Sigmoid colon (tissue), 7 donors: Measurements from ENCODE around the gene ELOVL5. TPM values are rescaled to one million over a fixed set of nuclear protein-coding genes. Genes with fewer than 3 reads are reported as not detected.

ENCODE experiments used
- DNase-seq: peaks from one replicate; pipeline ENCODE4 v3.0.0-alpha.2; 2019
- H3K27ac ChIP-seq, 4 donors: fragments of 200-600 bp; sonication (generic); one replicate each; pipeline ENCODE4 v1.5.1; 2016 to 2019; ENCODE audit warnings: mild to moderate bottlenecking in 1 of 4
- H3K27me3 ChIP-seq, 3 donors: fragments of 200-600 bp; sonication (generic); one replicate each; pipeline ENCODE4 v1.5.1; 2019; ENCODE audit warnings: mild to moderate bottlenecking in 1 of 3
- H3K36me3 ChIP-seq, 4 donors: fragments of 200-600 bp; sonication (generic); one replicate each; pipeline ENCODE4 v1.5.1; 2016 to 2019
- H3K4me1 ChIP-seq, 4 donors: fragments of 200-600 bp; sonication (generic); one replicate each; pipeline ENCODE4 v1.5.1; 2017 to 2019
- H3K4me3 ChIP-seq, 4 donors: fragments of 200-600 bp; sonication (generic); one replicate each; pipeline ENCODE4 v1.5.1; 2017 to 2019; ENCODE audit warnings: mild to moderate bottlenecking in 2 of 4, moderate library complexity in 1 of 4
- H3K9me3 ChIP-seq, 4 donors: fragments of 200-600 bp in 3 of 4; sonication (generic) in 3 of 4; one replicate each; pipeline versions ENCODE4 v1.5.1 to v1.6.1; 2013 to 2019
- EP300 ChIP-seq, 4 donors: sonication (generic); formaldehyde crosslinking; IDR thresholded peaks; one replicate each; pipeline ENCODE4 v1.6.1; 2017; ENCODE audit warnings: antibody characterized with exemption in 4 of 4
- POLR2A ChIP-seq, 2 donors: fragments of 450-650 bp; IDR thresholded peaks; one replicate each; pipeline ENCODE4 v1.6.1; 2016; ENCODE audit warnings: antibody characterized with exemption in 2 of 2, mild to moderate bottlenecking in 2 of 2, moderate library complexity in 2 of 2
- POLR2AphosphoS5 ChIP-seq, 4 donors: sonication (generic); formaldehyde crosslinking; IDR thresholded peaks; one replicate each; pipeline ENCODE4 v1.6.1; 2017; ENCODE audit warnings: antibody characterized with exemption in 4 of 4
- WGBS, 2 donors: extraction: QIAGEN DNeasy Blood & Tissue Kit; methylation state at CpG; one replicate each; pipeline ENCODE4 v1.1.7; 2013; 5-methylcytosine and 5-hydroxymethylcytosine counted together
- intact Hi-C: fragments of 100-400 bp; cut with DNase I; formaldehyde crosslinking; loops from one replicate; pipeline ENCODE4 v1.15.1; 2023
- polyA plus RNA-seq, 3 donors: library from polyadenylated mRNA; stranded (reverse); fragments of 200-250 nt; gene quantifications; one replicate each; pipeline ENCODE4 v1.2.3, GENCODE V29; 2013
- total RNA-seq, 4 donors: library from RNA; depleted of rRNA; stranded (reverse); fragments of >200 nt; gene quantifications; one replicate each; pipeline ENCODE4 v1.1.0, GENCODE V29; 2016
- TF ChIP-seq, protein P1 (sequence below), 4 experiments: fragments of 450-650 bp in 3 of 4; fragments of 200-600 bp in 1 of 4; IDR thresholded peaks; one replicate each; pipeline ENCODE4 v1.5.1; 2016 to 2019; ENCODE audit warnings: antibody characterized with exemption in 4 of 4, mild to moderate bottlenecking in 3 of 4, moderate library complexity in 2 of 4
- donor health status: healthy with polysubstance abuse.
- donor health status: Bipolar disorder and iron deficiency.
- donor health status: healthy.

The ELOVL5 gene
- total and polyA plus RNA-seq, 7 donors, result 7.2 to 73.8 (median 54.3) TPM

DNA sequence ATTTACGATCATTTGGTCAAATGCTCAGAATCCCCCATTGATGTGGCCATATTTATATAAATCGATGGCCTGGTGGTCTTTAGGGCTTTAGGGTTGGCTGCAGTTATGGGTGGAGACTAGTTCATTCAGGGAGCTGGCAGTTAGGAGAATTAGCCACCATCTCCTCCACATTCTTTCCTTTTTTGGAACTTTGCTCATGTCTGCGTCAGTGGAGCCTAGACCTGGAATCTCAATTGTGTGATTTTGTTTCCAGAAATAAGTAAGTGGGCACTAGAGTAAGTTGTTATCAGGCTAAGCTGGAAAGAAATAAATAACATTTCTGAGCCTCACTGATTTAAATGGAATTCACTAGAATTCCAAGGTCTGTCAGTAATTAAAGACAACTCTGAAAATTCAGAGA lies 29.0 kb upstream of the ELOVL5 start:
- Histone ChIP-seq H3K9me3 (no peaks in the 10 kb centered on the region), H3K27me3 (no peaks in the 10 kb centered on the region), H3K27ac (no peak overlapping the region), H3K4me3 (no peak overlapping the region), H3K4me1 (no peaks in the 10 kb centered on the region), H3K36me3 (no peaks in the 10 kb centered on the region)
- 74 to 76% methylated on average over 3 of the region's 3 CpGs for WGBS, 2 donors
- DNase-seq, result no peak
- TF ChIP-seq, protein P1, sequence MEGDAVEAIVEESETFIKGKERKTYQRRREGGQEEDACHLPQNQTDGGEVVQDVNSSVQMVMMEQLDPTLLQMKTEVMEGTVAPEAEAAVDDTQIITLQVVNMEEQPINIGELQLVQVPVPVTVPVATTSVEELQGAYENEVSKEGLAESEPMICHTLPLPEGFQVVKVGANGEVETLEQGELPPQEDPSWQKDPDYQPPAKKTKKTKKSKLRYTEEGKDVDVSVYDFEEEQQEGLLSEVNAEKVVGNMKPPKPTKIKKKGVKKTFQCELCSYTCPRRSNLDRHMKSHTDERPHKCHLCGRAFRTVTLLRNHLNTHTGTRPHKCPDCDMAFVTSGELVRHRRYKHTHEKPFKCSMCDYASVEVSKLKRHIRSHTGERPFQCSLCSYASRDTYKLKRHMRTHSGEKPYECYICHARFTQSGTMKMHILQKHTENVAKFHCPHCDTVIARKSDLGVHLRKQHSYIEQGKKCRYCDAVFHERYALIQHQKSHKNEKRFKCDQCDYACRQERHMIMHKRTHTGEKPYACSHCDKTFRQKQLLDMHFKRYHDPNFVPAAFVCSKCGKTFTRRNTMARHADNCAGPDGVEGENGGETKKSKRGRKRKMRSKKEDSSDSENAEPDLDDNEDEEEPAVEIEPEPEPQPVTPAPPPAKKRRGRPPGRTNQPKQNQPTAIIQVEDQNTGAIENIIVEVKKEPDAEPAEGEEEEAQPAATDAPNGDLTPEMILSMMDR (IDR thresholded peaks at IDR 0.05), result no peak
- TF ChIP-seq POLR2A (IDR thresholded peaks at IDR 0.05) (no peak), EP300 (IDR thresholded peaks at IDR 0.05) (no peak), POLR2AphosphoS5 (IDR thresholded peaks at IDR 0.05) (no peak)
- intact Hi-C loops, result no loop called here

DNA sequence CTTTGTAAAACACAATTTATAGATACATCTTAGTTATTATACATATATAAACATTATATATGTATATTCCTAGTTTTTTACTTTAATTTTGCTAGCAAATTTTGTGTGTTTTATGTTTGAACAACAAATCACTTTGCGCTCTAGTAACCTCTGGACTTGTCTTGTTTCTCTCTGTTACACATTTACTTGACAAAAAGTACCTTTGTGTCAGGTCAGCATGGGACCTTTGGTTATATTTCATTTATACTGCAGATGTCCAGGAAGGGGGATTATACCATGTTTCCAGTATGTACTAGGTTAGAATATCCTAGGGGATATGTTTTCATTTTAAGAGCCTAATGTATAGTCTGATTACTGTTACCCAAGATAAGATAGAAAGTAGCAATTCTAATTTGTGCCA lies 28.5 kb upstream of the ELOVL5 start:
- Histone ChIP-seq H3K4me3 (no peak overlapping the region), H3K36me3 (no peaks in the 10 kb centered on the region), H3K27ac (no peak overlapping the region), H3K27me3 (no peaks in the 10 kb centered on the region), H3K9me3 (no peaks in the 10 kb centered on the region), H3K4me1 (no peaks in the 10 kb centered on the region)
- intact Hi-C loops, result no loop called here
- TF ChIP-seq POLR2AphosphoS5 (IDR thresholded peaks at IDR 0.05), result no peak
- TF ChIP-seq EP300 (IDR thresholded peaks at IDR 0.05), result no peak
- TF ChIP-seq POLR2A (IDR thresholded peaks at IDR 0.05), result no peak
- TF ChIP-seq, protein P1 (IDR thresholded peaks at IDR 0.05), result no peak
- DNase-seq, result no peak
- WGBS, 2 donors, result 52 to 78% methylated on average over 1 of the region's 1 CpG

DNA sequence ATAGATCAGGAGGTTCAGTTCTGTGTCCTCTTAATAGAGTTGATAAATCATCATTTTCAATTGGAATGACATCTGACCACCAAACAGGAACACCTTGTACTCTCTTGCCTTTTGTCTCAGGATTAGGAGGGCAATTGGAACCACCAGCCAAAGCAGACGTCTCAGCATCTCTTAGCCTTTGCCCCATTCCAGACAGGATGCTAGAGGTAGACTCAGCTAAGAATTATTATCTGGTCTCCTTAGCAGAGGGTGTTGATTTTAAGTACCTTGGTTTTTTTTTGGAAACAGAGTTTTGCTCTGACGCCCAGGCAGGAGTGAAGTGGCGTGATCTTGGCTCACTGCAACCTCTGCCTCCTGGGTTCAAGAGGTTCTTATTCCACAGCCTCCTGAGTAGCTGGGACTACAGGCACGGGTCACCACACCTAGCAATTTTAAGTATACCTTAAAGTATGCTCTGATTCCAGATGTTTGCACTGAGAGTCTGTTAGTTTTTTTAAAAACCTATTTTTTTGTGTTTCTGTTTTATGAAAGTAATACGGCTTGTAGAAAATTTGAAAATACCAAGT lies 28.0 kb upstream of the ELOVL5 start:
- intact Hi-C loops, result no loop called here

DNA sequence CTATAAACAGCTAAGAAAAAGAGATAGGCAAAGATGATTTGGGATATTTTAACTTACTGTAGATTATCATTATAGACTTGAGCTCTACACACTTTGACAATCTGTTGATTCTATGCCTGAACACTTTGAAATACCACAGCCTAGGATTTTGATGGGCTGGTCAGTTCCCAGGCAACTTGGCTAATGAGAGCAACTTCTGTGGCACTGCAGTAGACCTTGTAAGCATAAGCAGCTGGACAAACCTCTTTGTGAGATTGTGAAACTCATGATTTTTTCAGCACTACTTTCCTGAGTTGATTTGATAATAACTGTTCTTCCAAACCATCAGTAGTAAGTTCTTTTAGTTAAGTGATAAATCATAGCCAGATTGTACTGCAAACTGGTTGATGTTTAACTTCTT lies 27.1 kb upstream of the ELOVL5 start:
- DNase-seq, result no peak
- TF ChIP-seq POLR2AphosphoS5 (IDR thresholded peaks at IDR 0.05) (no peak), POLR2A (IDR thresholded peaks at IDR 0.05) (no peak), EP300 (IDR thresholded peaks at IDR 0.05) (no peak)
- TF ChIP-seq, protein P1 (IDR thresholded peaks at IDR 0.05), result no peak
- intact Hi-C loops, result no loop called here

More for the DNA sequence above, 28.0 kb upstream of the ELOVL5 start:
- Histone ChIP-seq H3K4me3 (no peak overlapping the region), H3K27me3 (no peaks in the 10 kb centered on the region), H3K9me3 (no peaks in the 10 kb centered on the region), H3K27ac (no peak overlapping the region), H3K36me3 (no peaks in the 10 kb centered on the region), H3K4me1 (no peaks in the 10 kb centered on the region)
- 81 to 85% methylated on average over 5 of the region's 5 CpGs for WGBS, 2 donors
- TF ChIP-seq POLR2AphosphoS5 (IDR thresholded peaks at IDR 0.05), result no peak
- no peak for TF ChIP-seq EP300 (IDR thresholded peaks at IDR 0.05)
- TF ChIP-seq, protein P1 (IDR thresholded peaks at IDR 0.05), result no peak
- no peak for TF ChIP-seq POLR2A (IDR thresholded peaks at IDR 0.05)
- no peak for DNase-seq

DNA sequence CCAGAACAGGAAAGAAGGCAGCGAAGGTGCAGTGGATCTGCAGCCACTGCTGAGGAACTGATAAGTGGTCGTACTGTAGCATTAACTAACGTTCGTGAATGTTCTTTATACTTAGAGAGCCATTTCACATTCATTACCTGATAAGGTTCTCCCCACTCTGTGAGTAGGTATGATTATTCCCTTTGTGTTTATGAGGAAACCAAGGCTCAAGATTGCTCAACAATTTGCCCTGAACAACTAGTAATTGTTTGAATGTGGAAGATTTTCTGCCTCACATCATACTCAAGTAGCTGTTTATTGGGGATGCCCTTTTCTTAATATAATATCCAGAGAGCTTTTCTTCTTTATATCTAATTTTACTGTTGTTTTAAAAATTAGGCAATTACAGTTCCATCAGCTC lies 24.9 kb upstream of the ELOVL5 start:
- Histone ChIP-seq H3K4me1 (no peaks in the 10 kb centered on the region), H3K4me3 (no peak overlapping the region), H3K36me3 (no peaks in the 10 kb centered on the region), H3K9me3 (no peaks in the 10 kb centered on the region), H3K27me3 (no peaks in the 10 kb centered on the region), H3K27ac (no peak overlapping the region)
- 85 to 88% methylated on average over 4 of the region's 4 CpGs for WGBS, 2 donors
- TF ChIP-seq POLR2AphosphoS5 (IDR thresholded peaks at IDR 0.05) (no peak), EP300 (IDR thresholded peaks at IDR 0.05) (no peak), POLR2A (IDR thresholded peaks at IDR 0.05) (no peak)
- TF ChIP-seq, protein P1 (IDR thresholded peaks at IDR 0.05), result no peak
- DNase-seq, result no peak
- intact Hi-C loops, result no loop called here

More for the DNA sequence above, 27.1 kb upstream of the ELOVL5 start:
- Histone ChIP-seq H3K36me3 (no peaks in the 10 kb centered on the region), H3K4me3 (no peak overlapping the region), H3K4me1 (no peaks in the 10 kb centered on the region), H3K9me3 (no peaks in the 10 kb centered on the region), H3K27me3 (no peaks in the 10 kb centered on the region), H3K27ac (no peak overlapping the region)
